Neuronal stem cell (in vitro differentiated cells): ENCODE data around the gene NKAPL.

Experiments used
- DNase-seq: peaks from one replicate; pipeline ENCODE4 v3.0.0-alpha.2; 2013; ENCODE audit warnings: low spot score
- H2AFZ ChIP-seq: one replicate; pipeline ENCODE4 v1.6.1; 2013; ENCODE audit warnings: mild to moderate bottlenecking, low read length, inconsistent platforms
- H2AK5ac ChIP-seq: 2 replicates; pipeline ENCODE4 v1.6.1; 2013; ENCODE audit warnings: low read depth, mild to moderate bottlenecking, inconsistent platforms, low read length, moderate library complexity, mixed read lengths
- H2BK120ac ChIP-seq: 2 replicates; pipeline ENCODE4 v1.6.1; 2013; ENCODE audit warnings: low read depth, mild to moderate bottlenecking, inconsistent platforms, low read length, moderate library complexity, mixed read lengths
- H2BK12ac ChIP-seq: one replicate; pipeline ENCODE4 v1.6.1; 2013; ENCODE audit warnings: low read length, inconsistent platforms
- H2BK15ac ChIP-seq: 2 replicates; pipeline ENCODE4 v1.6.1; 2013; ENCODE audit warnings: mild to moderate bottlenecking, low read length, inconsistent platforms, mixed read lengths
- H2BK5ac ChIP-seq: one replicate; pipeline ENCODE4 v1.6.1; 2013; ENCODE audit warnings: inconsistent platforms, mild to moderate bottlenecking, low read length, moderate library complexity
- H3K14ac ChIP-seq: one replicate; pipeline ENCODE4 v1.6.1; 2013; ENCODE audit warnings: low read length, inconsistent platforms
- H3K18ac ChIP-seq: 2 replicates; pipeline ENCODE4 v1.6.1; 2013; ENCODE audit warnings: low read length, inconsistent platforms
- H3K23ac ChIP-seq: 2 replicates; pipeline ENCODE4 v1.6.1; 2013; ENCODE audit warnings: low read depth, mild to moderate bottlenecking, mixed read lengths, low read length, inconsistent platforms; ENCODE audit not compliant: poor library complexity
- H3K27ac ChIP-seq: replicated peaks from 3 replicates; pipeline ENCODE4 v1.5.1; 2013; ENCODE audit warnings: low read length, inconsistent platforms
- H3K27me3 ChIP-seq, 3 experiments: 2 replicates each; pipeline ENCODE4 v1.6.1; 2013; ENCODE audit warnings: low read length in 3 of 3, mild to moderate bottlenecking in 2 of 3, inconsistent platforms in 1 of 3, low read depth in 1 of 3, mixed read lengths in 1 of 3, moderate library complexity in 1 of 3; ENCODE audit not compliant: control insufficient read depth in 3 of 3, insufficient read depth in 3 of 3
- H3K36me3 ChIP-seq, 2 donors: replicated peaks in 1 of 2; 2 replicates each; pipeline ENCODE4 v1.6.1; 2013; ENCODE audit warnings: low read length in 2 of 2; ENCODE audit not compliant: control insufficient read depth in 2 of 2, insufficient read depth in 2 of 2
- H3K4ac ChIP-seq: 2 replicates; pipeline ENCODE4 v1.6.1; 2013; ENCODE audit warnings: inconsistent platforms, mild to moderate bottlenecking, low read length, moderate library complexity
- H3K4me1 ChIP-seq, 2 donors: 1 replicate in 1 of 2; 2 replicates in 1 of 2; pipeline ENCODE4 v1.6.1; 2013; ENCODE audit warnings: low read length in 2 of 2, low read depth in 1 of 2; ENCODE audit not compliant: control insufficient read depth in 2 of 2, insufficient read depth in 1 of 2
- H3K4me2 ChIP-seq: one replicate; pipeline ENCODE4 v1.6.1; 2013; ENCODE audit warnings: mild to moderate bottlenecking, low read length, inconsistent platforms; ENCODE audit not compliant: insufficient read depth, poor library complexity, severe bottlenecking
- H3K4me3 ChIP-seq, 2 donors: 2 replicates each; pipeline ENCODE4 v1.5.1; 2013; ENCODE audit warnings: low read length in 2 of 2, mild to moderate bottlenecking in 2 of 2, inconsistent platforms in 1 of 2, moderate library complexity in 1 of 2
- H3K79me1 ChIP-seq: one replicate; pipeline ENCODE4 v1.6.1; 2013; ENCODE audit warnings: low read depth, mild to moderate bottlenecking, inconsistent platforms, low read length, moderate library complexity
- H3K9ac ChIP-seq: one replicate; pipeline ENCODE4 v1.6.1; 2013; ENCODE audit warnings: mild to moderate bottlenecking, low read depth, low read length, inconsistent platforms; ENCODE audit not compliant: poor library complexity
- H3K9me3 ChIP-seq, 2 donors: replicated peaks in 1 of 2; 2 replicates each; pipeline versions ENCODE3 to v1.6.1; 2013; ENCODE audit warnings: low read length in 2 of 2, mild to moderate bottlenecking in 2 of 2, inconsistent platforms in 1 of 2, low read depth in 1 of 2, mixed read lengths in 1 of 2, moderate library complexity in 1 of 2; ENCODE audit not compliant: control insufficient read depth in 2 of 2, insufficient read depth in 1 of 2
- H4K8ac ChIP-seq: one replicate; pipeline ENCODE4 v1.6.1; 2013; ENCODE audit warnings: low read depth, mild to moderate bottlenecking, inconsistent platforms, low read length, moderate library complexity
- H4K91ac ChIP-seq: one replicate; pipeline ENCODE4 v1.6.1; 2013; ENCODE audit warnings: low read length, low read depth, mild to moderate bottlenecking, inconsistent platforms; ENCODE audit not compliant: poor library complexity
- WGBS, 2 donors: extraction: QIAGEN DNeasy Blood & Tissue Kit; methylation state at CpG; one replicate each; pipeline ENCODE4 v1.1.7; 2013; ENCODE audit warnings: missing lambda C conversion rate in 2 of 2, mixed read lengths in 1 of 2; ENCODE audit not compliant: insufficient read length in 2 of 2, insufficient replicate concordance in 1 of 2; ENCODE audit errors: extremely low coverage in 2 of 2; 5-methylcytosine and 5-hydroxymethylcytosine counted together

Gene NKAPL

GRCh38 chr6:28282926-28283325, 23.8 kb downstream of the NKAPL start:
- no peak overlapping the region for H3K9ac ChIP-seq
- peaks cover 13 to 54% of the 10 kb centered on the region in 2 donors for H3K36me3 ChIP-seq
- H2BK120ac ChIP-seq, result no peak overlapping the region
- H2AK5ac ChIP-seq, result no peak overlapping the region
- no peak overlapping the region for H2BK12ac ChIP-seq
- H2AFZ ChIP-seq, result no peak overlapping the region
- no peak overlapping the region for H4K91ac ChIP-seq
- H4K8ac ChIP-seq, result no peak overlapping the region
- peaks cover 2 to 4% of the 10 kb centered on the region in 2 donors for H3K4me1 ChIP-seq
- peaks cover 2% of the 10 kb centered on the region for H3K79me1 ChIP-seq
- H3K4me3 ChIP-seq, result peak overlapping the region in 1 of 2 donors; percentile 72
- no peak for DNase-seq
- H2BK5ac ChIP-seq, result no peak overlapping the region
- H2BK15ac ChIP-seq, result no peak overlapping the region
- no peak overlapping the region for H3K4ac ChIP-seq
- no peak overlapping the region for H3K27ac ChIP-seq
- no peak overlapping the region for H3K14ac ChIP-seq
- no peak overlapping the region for H3K18ac ChIP-seq
- no peaks in the 10 kb centered on the region for H3K27me3 ChIP-seq
- WGBS, 2 donors, result no CpG with 5 or more reads among the region's 2 CpGs
- H3K4me2 ChIP-seq, result no peak overlapping the region
- H3K9me3 ChIP-seq, result peaks cover under 1 to 3% of the 10 kb centered on the region in 2 donors
- no peak overlapping the region for H3K23ac ChIP-seq

- Histone ChIP-seq H3K14ac (no peak overlapping the region), H3K4me2 (no peak overlapping the region), H3K9ac (no peak overlapping the region), H3K4ac (no peak overlapping the region), H2BK5ac (no peak overlapping the region), H3K27ac (no peak overlapping the region), H2BK15ac (no peak overlapping the region), H2AK5ac (no peak overlapping the region), H4K8ac (no peak overlapping the region), H4K91ac (no peak overlapping the region), H3K4me1 (no peaks in the 10 kb centered on the region), H2BK12ac (no peak overlapping the region), H3K9me3 (peaks cover 3 to 11% of the 10 kb centered on the region in 2 donors), H2AFZ (no peak overlapping the region), H3K27me3 (no peaks in the 10 kb centered on the region), H3K79me1 (peaks cover 2% of the 10 kb centered on the region), H3K23ac (no peak overlapping the region), H3K18ac (no peak overlapping the region), H2BK120ac (no peak overlapping the region), H3K4me3 (no peak overlapping the region), H3K36me3 (peaks cover 13 to 63% of the 10 kb centered on the region in 2 donors)
- no peak for DNase-seq
Observed at GRCh38 chr6:28291573-28291972, 32.5 kb downstream of the NKAPL start.

- H3K4me1 ChIP-seq, result no peaks in the 10 kb centered on the region
- H2BK120ac ChIP-seq, result no peak overlapping the region
- no peak overlapping the region for H3K4me3 ChIP-seq
- no peak overlapping the region for H2BK15ac ChIP-seq
- H2BK12ac ChIP-seq, result no peak overlapping the region
- H2AFZ ChIP-seq, result no peak overlapping the region
- H3K14ac ChIP-seq, result no peak overlapping the region
- H3K4me2 ChIP-seq, result no peak overlapping the region
- no peaks in the 10 kb centered on the region for H3K27me3 ChIP-seq
- WGBS, 2 donors, result no CpG with 5 or more reads among the region's 5 CpGs
- H3K27ac ChIP-seq, result no peak overlapping the region
- H3K4ac ChIP-seq, result no peak overlapping the region
- H3K23ac ChIP-seq, result no peak overlapping the region
- no peak for DNase-seq
- H4K91ac ChIP-seq, result no peak overlapping the region
- peaks cover 0 to 7% of the 10 kb centered on the region in 2 donors for H3K9me3 ChIP-seq
- H4K8ac ChIP-seq, result no peak overlapping the region
- H2AK5ac ChIP-seq, result no peak overlapping the region
- H3K18ac ChIP-seq, result no peak overlapping the region
- H2BK5ac ChIP-seq, result no peak overlapping the region
- H3K36me3 ChIP-seq, result peaks cover 5 to 61% of the 10 kb centered on the region in 2 donors
- no peak overlapping the region for H3K9ac ChIP-seq
- no peaks in the 10 kb centered on the region for H3K79me1 ChIP-seq
Observed at GRCh38 chr6:28295326-28295725, 36.2 kb downstream of the NKAPL start.

GRCh38 chr6:28296520-28297060, 37.5 kb downstream of the NKAPL start:
- H2BK12ac ChIP-seq, result no peak overlapping the region
- H2BK15ac ChIP-seq, result no peak overlapping the region
- no peak overlapping the region for H2BK120ac ChIP-seq
- no peak overlapping the region for H4K91ac ChIP-seq
- H3K14ac ChIP-seq, result no peak overlapping the region
- H3K4me2 ChIP-seq, result no peak overlapping the region
- H3K27ac ChIP-seq, result no peak overlapping the region
- peaks cover 0 to 3% of the 10 kb centered on the region in 2 donors for H3K9me3 ChIP-seq
- H3K9ac ChIP-seq, result no peak overlapping the region
- H4K8ac ChIP-seq, result no peak overlapping the region
- H3K4me1 ChIP-seq, result no peaks in the 10 kb centered on the region
- H3K23ac ChIP-seq, result no peak overlapping the region
- H3K18ac ChIP-seq, result no peak overlapping the region
- H3K36me3 ChIP-seq, result peaks cover 5 to 68% of the 10 kb centered on the region in 2 donors
- H2AFZ ChIP-seq, result no peak overlapping the region
- no peak overlapping the region for H2BK5ac ChIP-seq
- no peaks in the 10 kb centered on the region for H3K79me1 ChIP-seq
- no peak for DNase-seq
- H3K4me3 ChIP-seq, result no peak overlapping the region
- no peak overlapping the region for H2AK5ac ChIP-seq
- no peaks in the 10 kb centered on the region for H3K27me3 ChIP-seq
- no CpG with 5 or more reads among the region's 7 CpGs for WGBS, 2 donors
- H3K4ac ChIP-seq, result no peak overlapping the region
